H9 (cell line): ENCODE data around the gene SGCD. TPM values are rescaled to one million over a fixed set of nuclear protein-coding genes. Genes with fewer than 3 reads are reported as not detected.
A peak's percentile ranks its signal among the peaks of the same experiment; 100 is the strongest.

Experiments
- DNase-seq: peaks from one replicate; pipeline ENCODE4 v3.0.0-alpha.2; 2017
- H2AFZ ChIP-seq: one replicate; pipeline ENCODE4 v1.6.1; 2013; ENCODE audit warnings: mild to moderate bottlenecking, low read length, control low read depth, moderate library complexity
- H2AK5ac ChIP-seq: 2 replicates; pipeline ENCODE4 v1.6.1; 2013; ENCODE audit warnings: low read length, control low read depth, mixed read lengths; ENCODE audit not compliant: insufficient read length
- H2BK120ac ChIP-seq: one replicate; pipeline ENCODE4 v1.6.1; 2013; ENCODE audit warnings: low read depth, mild to moderate bottlenecking, low read length, control low read depth, inconsistent platforms; ENCODE audit not compliant: poor library complexity, severe bottlenecking
- H2BK12ac ChIP-seq: 2 replicates; pipeline ENCODE4 v1.6.1; 2013; ENCODE audit warnings: low read length, control low read depth, mixed read lengths, low read depth; ENCODE audit not compliant: insufficient read length
- H2BK15ac ChIP-seq: 2 replicates; pipeline ENCODE4 v1.6.1; 2013; ENCODE audit warnings: low read depth, low read length, control low read depth
- H2BK20ac ChIP-seq: one replicate; pipeline ENCODE4 v1.6.1; 2013; ENCODE audit warnings: low read depth, mild to moderate bottlenecking, low read length, control low read depth, inconsistent platforms; ENCODE audit not compliant: poor library complexity, severe bottlenecking
- H2BK5ac ChIP-seq: 2 replicates; pipeline ENCODE4 v1.6.1; 2013; ENCODE audit warnings: low read length, control low read depth, mixed read lengths; ENCODE audit not compliant: insufficient read length
- H3K14ac ChIP-seq: 2 replicates; pipeline ENCODE4 v1.6.1; 2013; ENCODE audit warnings: low read length, control low read depth; ENCODE audit not compliant: insufficient read depth
- H3K18ac ChIP-seq: 2 replicates; pipeline ENCODE4 v1.6.1; 2013; ENCODE audit warnings: low read depth, mild to moderate bottlenecking, mixed read lengths, low read length, control low read depth; ENCODE audit not compliant: insufficient read length
- H3K23ac ChIP-seq: 2 replicates; pipeline ENCODE4 v1.6.1; 2013; ENCODE audit warnings: low read length, control low read depth, mixed read lengths, low read depth; ENCODE audit not compliant: insufficient read length
- H3K23me2 ChIP-seq: 2 replicates; pipeline ENCODE4 v1.6.1; 2013; ENCODE audit warnings: low read depth, mild to moderate bottlenecking, mixed read lengths, low read length, control low read depth; ENCODE audit not compliant: insufficient read length, poor library complexity, severe bottlenecking
- H3K27ac ChIP-seq: 2 replicates; pipeline ENCODE4 v1.5.1; 2013; ENCODE audit warnings: low read length, control low read depth, mixed read lengths, low read depth; ENCODE audit not compliant: insufficient read length
- H3K27me3 ChIP-seq: 2 replicates; pipeline ENCODE4 v1.6.1; 2013; ENCODE audit warnings: low read length, control low read depth, inconsistent platforms; ENCODE audit not compliant: insufficient read depth
- H3K4ac ChIP-seq: 2 replicates; pipeline ENCODE4 v1.6.1; 2013; ENCODE audit warnings: low read depth, mild to moderate bottlenecking, control low read depth, inconsistent platforms, low read length, moderate library complexity
- H3K4me1 ChIP-seq: 2 replicates; pipeline ENCODE4 v1.6.1; 2013; ENCODE audit warnings: low read length, control low read depth, inconsistent platforms; ENCODE audit not compliant: insufficient read depth
- H3K4me2 ChIP-seq: 2 replicates; pipeline ENCODE4 v1.6.1; 2013; ENCODE audit warnings: low read length, control low read depth, mixed read lengths; ENCODE audit not compliant: insufficient read length, insufficient read depth
- H3K56ac ChIP-seq: 2 replicates; pipeline ENCODE4 v1.6.1; 2013; ENCODE audit warnings: low read depth, mild to moderate bottlenecking, mixed read lengths, low read length, control low read depth; ENCODE audit not compliant: insufficient read length
- H3K79me1 ChIP-seq: 2 replicates; pipeline ENCODE4 v1.6.1; 2013; ENCODE audit warnings: low read depth, mild to moderate bottlenecking, moderate library complexity, low read length, control low read depth, inconsistent platforms; ENCODE audit not compliant: insufficient read depth, poor library complexity, severe bottlenecking
- H3K79me2 ChIP-seq: 2 replicates; pipeline ENCODE4 v1.6.1; 2013; ENCODE audit warnings: low read length, control low read depth, inconsistent platforms; ENCODE audit not compliant: insufficient read depth
- H3K9ac ChIP-seq: 2 replicates; pipeline ENCODE4 v1.6.1; 2013; ENCODE audit warnings: low read length, control low read depth, mixed read lengths; ENCODE audit not compliant: insufficient read length; ENCODE audit errors: extremely low read depth
- H3K9me3 ChIP-seq: one replicate; pipeline ENCODE4 v1.6.1; 2013; ENCODE audit warnings: low read depth, low read length, inconsistent platforms; ENCODE audit not compliant: control insufficient read depth
- H3T11ph ChIP-seq: one replicate; pipeline ENCODE4 v1.6.1; 2013; ENCODE audit warnings: mild to moderate bottlenecking, low read length, control low read depth, inconsistent platforms
- H4K20me1 ChIP-seq: one replicate; pipeline ENCODE4 v1.6.1; 2013; ENCODE audit not compliant: control insufficient read depth, insufficient read length, insufficient read depth
- H4K5ac ChIP-seq: 2 replicates; pipeline ENCODE4 v1.6.1; 2013; ENCODE audit warnings: low read depth, mild to moderate bottlenecking, mixed read lengths, low read length, control low read depth; ENCODE audit not compliant: insufficient read length
- H4K8ac ChIP-seq: replicated peaks from 2 replicates; pipeline ENCODE4 v1.6.1; 2013; ENCODE audit warnings: low read length, control low read depth, mixed read lengths, low read depth; ENCODE audit not compliant: insufficient read length
- H4K91ac ChIP-seq: 2 replicates; pipeline ENCODE4 v1.6.1; 2013; ENCODE audit warnings: low read depth, mild to moderate bottlenecking, moderate library complexity, mixed read lengths, low read length, control low read depth; ENCODE audit not compliant: insufficient read length
- H3K27ac Mint-ChIP-seq, 3 experiments: 2 replicates in 2 of 3; 3 replicates in 1 of 3; pipeline ENCODE4 v1.8.0; 2020 to 2021; ENCODE audit warnings: mixed read lengths in 3 of 3, mild to moderate bottlenecking in 1 of 3, moderate library complexity in 1 of 3
- H3K27me3 Mint-ChIP-seq: 2 replicates; pipeline ENCODE4 v1.8.0; 2021; ENCODE audit warnings: low read depth, mild to moderate bottlenecking, moderate library complexity, mixed read lengths
- H3K36me3 Mint-ChIP-seq, 3 experiments: 2 replicates in 2 of 3; 3 replicates in 1 of 3; pipeline ENCODE4 v1.8.0; 2020 to 2021; ENCODE audit warnings: low read depth in 3 of 3, mixed read lengths in 3 of 3; ENCODE audit not compliant: insufficient read depth in 1 of 3
- H3K4me1 Mint-ChIP-seq, 2 experiments: 2 replicates each; pipeline ENCODE4 v1.8.0; 2020; ENCODE audit warnings: mixed read lengths in 2 of 2
- H3K4me3 Mint-ChIP-seq, 2 experiments: 2 replicates in 1 of 2; 3 replicates in 1 of 2; pipeline ENCODE4 v1.8.0; 2020 to 2021; ENCODE audit warnings: mild to moderate bottlenecking in 2 of 2, mixed read lengths in 2 of 2, moderate library complexity in 1 of 2
- H3K9me3 Mint-ChIP-seq, 2 experiments: 2 replicates in 1 of 2; 3 replicates in 1 of 2; pipeline ENCODE4 v1.8.0; 2020; ENCODE audit warnings: mild to moderate bottlenecking in 2 of 2, mixed read lengths in 2 of 2, moderate library complexity in 1 of 2
- CTCF ChIP-seq: fragments of 200-600 bp; sonication (generic); conservative IDR thresholded peaks from 3 replicates; pipeline ENCODE4 v1.8.0; 2021; ENCODE audit warnings: antibody characterized with exemption, mild to moderate bottlenecking
- WGBS: extraction: QIAGEN DNeasy Blood & Tissue Kit; methylation state at CpG from one replicate; pipeline ENCODE4 v1.1.7; 2013; ENCODE audit warnings: missing lambda C conversion rate, low lambda C conversion rate, mixed read lengths; ENCODE audit not compliant: insufficient read length; ENCODE audit errors: extremely low coverage; 5-methylcytosine and 5-hydroxymethylcytosine counted together
- total RNA-seq: library from RNA; stranded (reverse); gene quantifications from 2 replicates; pipeline ENCODE4 v1.2.1, GENCODE V29; 2021

The SGCD gene
- total RNA-seq, 1 experiment from 2014 or later: 0.11 TPM

DNA sequence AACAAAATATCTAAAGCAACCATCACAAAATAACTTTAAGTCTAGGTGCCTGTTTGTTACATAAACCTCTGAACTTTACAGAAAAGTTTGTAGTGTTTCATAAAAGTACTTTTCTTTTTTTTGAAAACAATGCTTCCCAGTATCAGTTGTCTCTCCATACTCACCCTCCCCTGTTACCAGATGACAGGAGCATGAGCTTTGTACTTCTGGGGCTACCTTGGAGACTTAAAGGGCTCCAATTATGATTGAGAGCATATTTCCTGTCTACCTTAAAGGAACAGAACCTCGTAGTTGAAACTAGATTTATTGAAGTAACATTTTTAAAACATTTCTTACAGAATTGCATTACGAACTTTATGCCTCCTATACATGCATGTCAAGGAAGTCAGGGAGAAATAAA, 467.7 kb downstream of the SGCD start:
- H2AK5ac ChIP-seq: no peak overlapping the region
- Mint-ChIP-seq H3K9me3 (peaks cover 0 to 4% of the 10 kb centered on the region in 2 experiments; a peak in 2 of 5 replicates), H3K4me3 (no peak overlapping the region), H3K36me3 (peaks cover 0 to 5% (median 0%) of the 10 kb centered on the region in 3 experiments; a peak in 1 of 7 replicates), H3K27ac (peak overlapping the region in 2 of 3 experiments; percentile 51 to 56; a peak in 2 of 7 replicates), H3K4me1 (peaks cover 35 to 38% of the 10 kb centered on the region in 2 experiments), H3K27me3 (no peaks in the 10 kb centered on the region)
- no peak for DNase-seq
- no peaks in the 10 kb centered on the region for H3K79me2 ChIP-seq
- no peak overlapping the region for H3K9ac ChIP-seq
- WGBS: no CpG with 5 or more reads among the region's 2 CpGs
- H4K5ac ChIP-seq: no peak overlapping the region
- no peak overlapping the region for H2BK5ac ChIP-seq
- no peak overlapping the region for H3K4ac ChIP-seq
- H2AFZ ChIP-seq: no peak overlapping the region
- no peak overlapping the region for H3K4me2 ChIP-seq
- H2BK120ac ChIP-seq: no peak overlapping the region
- H3K27ac ChIP-seq: no peak overlapping the region
- no peaks in the 10 kb centered on the region for H3K27me3 ChIP-seq
- H3K9me3 ChIP-seq: no peaks in the 10 kb centered on the region
- H3K14ac ChIP-seq: no peak overlapping the region
- no peak overlapping the region for H2BK15ac ChIP-seq
- H2BK20ac ChIP-seq: no peak overlapping the region
- no peak for TF ChIP-seq CTCF
- no peaks in the 10 kb centered on the region for H3K79me1 ChIP-seq
- H3T11ph ChIP-seq: no peak overlapping the region
- H4K20me1 ChIP-seq: no peaks in the 10 kb centered on the region
- H3K23me2 ChIP-seq: no peaks in the 10 kb centered on the region
- H3K4me1 ChIP-seq: peaks cover 5% of the 10 kb centered on the region
- no peak overlapping the region for H3K23ac ChIP-seq
- no peak overlapping the region for H4K91ac ChIP-seq
- no peak overlapping the region for H2BK12ac ChIP-seq
- H3K18ac ChIP-seq: no peak overlapping the region
- H4K8ac ChIP-seq: no peak overlapping the region
- H3K56ac ChIP-seq: no peak overlapping the region
